GM12875 (cell line): Measurements from ENCODE around the gene TRIM5.
"Not testable (repeated sequence)": the region's sequence is repeated elsewhere in the genome, so short reads cannot be mapped to it uniquely, and the experiment has no call there.

Source experiments
- H3K4me3 ChIP-seq: one replicate; pipeline ENCODE4 v1.5.1; 2011; ENCODE audit warnings: low read depth, low read length, control low read depth
- TF ChIP-seq, protein P1 (sequence below): IDR thresholded peaks from 2 replicates; pipeline ENCODE4 v1.5.1; 2011; ENCODE audit warnings: low read depth, mild to moderate bottlenecking, control low read depth, inconsistent platforms, low read length, moderate library complexity, borderline replicate concordance; ENCODE audit not compliant: insufficient read depth

TRIM5 gene

DNA sequence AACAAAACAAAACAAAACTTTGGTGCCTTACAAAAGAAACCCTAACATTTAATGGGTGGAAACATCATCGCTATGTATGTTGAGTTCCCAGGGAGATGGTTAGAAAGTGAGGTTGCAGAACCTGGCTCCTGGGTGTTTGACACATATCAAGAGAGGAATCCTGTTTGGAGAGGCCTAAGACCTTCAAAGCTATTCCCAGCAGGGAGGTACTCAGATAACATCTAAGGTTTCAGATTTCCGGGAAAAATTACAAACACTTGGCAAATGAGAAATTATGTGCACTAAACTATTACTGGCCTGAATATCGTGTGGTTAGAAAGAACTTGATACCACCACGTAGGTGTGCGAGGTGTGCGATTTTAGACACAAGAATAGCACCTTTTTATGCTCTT, 18.5 kb downstream of the TRIM5 start:
- H3K4me3 ChIP-seq, result no peak overlapping the region
- TF ChIP-seq, protein P1, sequence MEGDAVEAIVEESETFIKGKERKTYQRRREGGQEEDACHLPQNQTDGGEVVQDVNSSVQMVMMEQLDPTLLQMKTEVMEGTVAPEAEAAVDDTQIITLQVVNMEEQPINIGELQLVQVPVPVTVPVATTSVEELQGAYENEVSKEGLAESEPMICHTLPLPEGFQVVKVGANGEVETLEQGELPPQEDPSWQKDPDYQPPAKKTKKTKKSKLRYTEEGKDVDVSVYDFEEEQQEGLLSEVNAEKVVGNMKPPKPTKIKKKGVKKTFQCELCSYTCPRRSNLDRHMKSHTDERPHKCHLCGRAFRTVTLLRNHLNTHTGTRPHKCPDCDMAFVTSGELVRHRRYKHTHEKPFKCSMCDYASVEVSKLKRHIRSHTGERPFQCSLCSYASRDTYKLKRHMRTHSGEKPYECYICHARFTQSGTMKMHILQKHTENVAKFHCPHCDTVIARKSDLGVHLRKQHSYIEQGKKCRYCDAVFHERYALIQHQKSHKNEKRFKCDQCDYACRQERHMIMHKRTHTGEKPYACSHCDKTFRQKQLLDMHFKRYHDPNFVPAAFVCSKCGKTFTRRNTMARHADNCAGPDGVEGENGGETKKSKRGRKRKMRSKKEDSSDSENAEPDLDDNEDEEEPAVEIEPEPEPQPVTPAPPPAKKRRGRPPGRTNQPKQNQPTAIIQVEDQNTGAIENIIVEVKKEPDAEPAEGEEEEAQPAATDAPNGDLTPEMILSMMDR, result no peak

GRCh38 chr11:5665746-5666401, 19.0 kb downstream of the TRIM5 start:
- TF ChIP-seq, protein P1, result no peak
- H3K4me3 ChIP-seq, result no peak overlapping the region

DNA sequence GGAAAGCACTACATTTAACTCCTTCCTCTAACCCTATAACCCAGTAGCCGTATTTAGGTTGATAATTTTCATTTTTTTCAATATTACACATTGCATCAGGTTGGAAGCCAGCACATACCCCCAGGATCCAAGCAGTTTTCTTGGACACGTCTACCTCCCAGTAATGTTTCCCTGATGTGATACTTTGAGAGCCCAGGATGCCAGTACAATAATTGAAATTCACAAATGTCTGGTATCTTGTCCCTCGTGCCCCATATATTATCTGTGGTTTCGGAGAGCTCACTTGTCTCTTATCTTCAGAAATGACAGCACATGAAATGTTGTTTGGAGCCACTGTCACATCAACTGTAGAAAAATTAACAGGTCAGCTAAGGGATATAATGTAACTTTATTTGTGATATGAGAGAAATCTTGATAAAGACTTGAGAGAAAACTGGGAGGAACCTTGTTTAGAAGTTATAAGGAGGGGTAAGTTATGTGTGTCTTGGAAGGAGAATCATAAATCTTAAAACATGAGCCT, 19.8 kb downstream of the TRIM5 start:
- TF ChIP-seq, protein P1, result no peak
- no peak overlapping the region for H3K4me3 ChIP-seq

- TF ChIP-seq, protein P1, result no peak
- no peak overlapping the region for H3K4me3 ChIP-seq
Measured at GRCh38 chr11:5663511-5663910, 21.4 kb downstream of the TRIM5 start.

- TF ChIP-seq, protein P1, result no peak
- H3K4me3 ChIP-seq, result no peak overlapping the region
Measured at GRCh38 chr11:5658318-5658717, 26.6 kb downstream of the TRIM5 start.

- H3K4me3 ChIP-seq, result not testable (repeated sequence)
Measured at GRCh38 chr11:5656956-5657355, 27.9 kb downstream of the TRIM5 start.

GRCh38 chr11:5655474-5655873, 29.4 kb downstream of the TRIM5 start:
- H3K4me3 ChIP-seq, result no peak overlapping the region
- TF ChIP-seq, protein P1, result no peak
